Endothelial cell (in vitro differentiated cells): ENCODE measurements around the gene CLMP. TPM values are rescaled to one million over a fixed set of nuclear protein-coding genes. Genes with fewer than 3 reads are reported as not detected.

ENCODE experiments used
- DNase-seq: peaks from one replicate; pipeline ENCODE4 v3.0.0; 2021; ENCODE audit warnings: low spot score
- H3K27ac Mint-ChIP-seq: one replicate; pipeline ENCODE4 v1.8.0; 2021; ENCODE audit warnings: mixed read lengths, inconsistent platforms; ENCODE audit not compliant: unreplicated experiment
- H3K27me3 Mint-ChIP-seq: one replicate; pipeline ENCODE4 v1.8.0; 2021; ENCODE audit warnings: mild to moderate bottlenecking, moderate library complexity, mixed read lengths, inconsistent platforms; ENCODE audit not compliant: unreplicated experiment
- H3K36me3 Mint-ChIP-seq: one replicate; pipeline ENCODE4 v1.8.0; 2021; ENCODE audit warnings: mild to moderate bottlenecking, low read depth, mixed read lengths, inconsistent platforms; ENCODE audit not compliant: unreplicated experiment
- H3K4me1 Mint-ChIP-seq: one replicate; pipeline ENCODE4 v1.8.0; 2021; ENCODE audit warnings: mild to moderate bottlenecking, mixed read lengths, inconsistent platforms; ENCODE audit not compliant: unreplicated experiment
- H3K4me3 Mint-ChIP-seq: one replicate; pipeline ENCODE4 v1.8.0; 2021; ENCODE audit warnings: mild to moderate bottlenecking, mixed read lengths, inconsistent platforms; ENCODE audit not compliant: unreplicated experiment
- H3K9me3 Mint-ChIP-seq: one replicate; pipeline ENCODE4 v1.8.0; 2021; ENCODE audit warnings: mixed read lengths, inconsistent platforms; ENCODE audit not compliant: unreplicated experiment
- CTCF ChIP-seq: fragments of 200-600 bp; sonication (generic); IDR thresholded peaks from one replicate; pipeline ENCODE4 v1.5.0; 2021; ENCODE audit warnings: antibody characterized with exemption; ENCODE audit not compliant: unreplicated experiment
- total RNA-seq: library from RNA; stranded (reverse); fragmentation: NEBNext Ultra II Directional; extraction: Animal tissue kit (Norgen Biotek cat#: 25700); gene quantifications from one replicate; pipeline ENCODE4 v1.2.1, GENCODE V29; 2021; ENCODE audit not compliant: unreplicated experiment

Gene CLMP
- total RNA-seq, 1 donor from 2014 or later: 5.5 TPM

GRCh38 chr11:123073343-123074057 is 121.5 kb downstream of the CLMP start:
- Mint-ChIP-seq H3K4me1 (peaks cover 5% of the 10 kb centered on the region), H3K27me3 (no peaks in the 10 kb centered on the region), H3K4me3 (no peak overlapping the region), H3K36me3 (no peaks in the 10 kb centered on the region), H3K27ac (no peak overlapping the region), H3K9me3 (no peaks in the 10 kb centered on the region)
- no peak for DNase-seq
- TF ChIP-seq CTCF: no peak

- no peak overlapping the region for H3K27ac Mint-ChIP-seq
- no peaks in the 10 kb centered on the region for H3K36me3 Mint-ChIP-seq
- TF ChIP-seq CTCF: no peak
- no peak for DNase-seq
- no peak overlapping the region for H3K4me3 Mint-ChIP-seq
- H3K27me3 Mint-ChIP-seq: no peaks in the 10 kb centered on the region
- H3K4me1 Mint-ChIP-seq: peaks cover 5% of the 10 kb centered on the region
- H3K9me3 Mint-ChIP-seq: no peaks in the 10 kb centered on the region
Measured at GRCh38 chr11:123072762-123073161, 122.3 kb downstream of the CLMP start.

- Mint-ChIP-seq H3K9me3 (no peaks in the 10 kb centered on the region), H3K36me3 (no peaks in the 10 kb centered on the region), H3K4me3 (no peak overlapping the region), H3K27me3 (no peaks in the 10 kb centered on the region), H3K4me1 (peaks cover 5% of the 10 kb centered on the region), H3K27ac (no peak overlapping the region)
- no peak for DNase-seq
- no peak for TF ChIP-seq CTCF
Measured at GRCh38 chr11:123072332-123072761, 122.7 kb downstream of the CLMP start.

GRCh38 chr11:123069908-123070821 is 124.9 kb downstream of the CLMP start:
- Mint-ChIP-seq H3K4me1 (peaks cover 5% of the 10 kb centered on the region), H3K27me3 (no peaks in the 10 kb centered on the region), H3K27ac (no peak overlapping the region), H3K36me3 (no peaks in the 10 kb centered on the region), H3K9me3 (no peaks in the 10 kb centered on the region), H3K4me3 (no peak overlapping the region)
- no peak for TF ChIP-seq CTCF
- no peak for DNase-seq

- no peak for TF ChIP-seq CTCF
- peaks cover 9% of the 10 kb centered on the region for H3K27me3 Mint-ChIP-seq
- peaks cover 23% of the 10 kb centered on the region for H3K4me1 Mint-ChIP-seq
- no peak overlapping the region for H3K27ac Mint-ChIP-seq
- no peaks in the 10 kb centered on the region for H3K9me3 Mint-ChIP-seq
- DNase-seq: no peak
- peaks cover 8% of the 10 kb centered on the region for H3K36me3 Mint-ChIP-seq
- no peak overlapping the region for H3K4me3 Mint-ChIP-seq
Measured at GRCh38 chr11:123065621-123066020, 129.4 kb downstream of the CLMP start.
